IPS-20b (cell line): Measurements from ENCODE around the gene CIAO3.

ENCODE experiments used
- H3K27ac ChIP-seq: one replicate; pipeline ENCODE4 v1.5.1; 2013; ENCODE audit warnings: low read length
- H3K27me3 ChIP-seq: 2 replicates; pipeline ENCODE4 v1.6.1; 2013; ENCODE audit warnings: mild to moderate bottlenecking, low read length, inconsistent platforms; ENCODE audit not compliant: insufficient read depth
- H3K36me3 ChIP-seq: 2 replicates; pipeline ENCODE4 v1.6.1; 2013; ENCODE audit warnings: low read depth, mild to moderate bottlenecking, inconsistent platforms, low read length, moderate library complexity; ENCODE audit not compliant: insufficient read depth
- H3K4me1 ChIP-seq: 2 replicates; pipeline ENCODE4 v1.6.1; 2013; ENCODE audit warnings: mild to moderate bottlenecking, control low read depth, inconsistent platforms, low read length, moderate library complexity; ENCODE audit not compliant: insufficient read depth
- H3K4me3 ChIP-seq: 2 replicates; pipeline ENCODE4 v1.5.1; 2013; ENCODE audit warnings: mild to moderate bottlenecking, low read length, inconsistent platforms
- H3K9ac ChIP-seq: 2 replicates; pipeline ENCODE4 v1.6.1; 2013; ENCODE audit warnings: low read depth, mild to moderate bottlenecking, inconsistent platforms, low read length, moderate library complexity
- H3K9me3 ChIP-seq: 2 replicates; pipeline ENCODE4 v1.6.1; 2013; ENCODE audit warnings: mild to moderate bottlenecking, low read depth, low read length, inconsistent platforms; ENCODE audit not compliant: insufficient read depth

CIAO3 gene

DNA sequence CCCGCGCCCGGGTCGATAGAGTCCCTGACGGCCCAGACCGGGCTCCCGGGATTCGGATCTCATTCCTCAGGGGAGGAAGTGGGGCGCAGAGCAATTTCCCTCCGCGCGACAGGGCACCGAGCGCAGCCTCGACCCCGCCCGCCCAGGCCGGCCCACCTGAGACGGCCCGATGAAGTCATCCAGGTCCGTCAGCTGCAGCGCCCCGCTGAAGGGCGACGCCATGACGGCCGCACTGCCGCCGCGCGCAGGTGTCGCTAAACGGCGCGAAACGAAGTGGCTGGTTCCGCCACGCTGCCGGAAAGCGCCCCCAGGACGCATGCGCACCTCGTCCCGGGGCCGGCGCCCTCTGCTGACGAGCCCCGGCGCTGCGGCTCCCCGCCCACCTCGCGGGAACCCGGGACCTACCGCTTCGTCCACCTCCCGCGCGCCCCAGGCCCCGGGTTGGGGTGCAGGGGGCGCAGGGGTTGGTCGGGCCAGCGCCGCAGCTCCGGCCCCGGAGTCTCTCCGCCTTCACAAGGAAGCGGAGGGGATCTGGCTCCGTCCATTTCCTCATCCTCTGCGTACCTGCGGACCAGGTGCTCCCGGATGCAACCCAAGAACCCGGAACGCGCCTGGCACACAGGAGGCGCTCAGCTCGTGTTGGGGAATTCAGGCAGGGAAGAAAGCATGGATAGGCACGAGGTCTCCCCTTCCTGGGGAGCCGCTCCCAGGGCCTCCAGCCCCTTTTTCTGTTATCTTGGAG lies at the start of gene CIAO3:
Gene CIAO3, minus strand, starts transcription at position 234 of the 742 bp plus-strand sequence. Its CDS starts 12 bp downstream, at position 222.
- no peaks in the 10 kb centered on the region for H3K9me3 ChIP-seq
- H3K4me3 ChIP-seq: peak within 1 kb of the TSS; percentile 76
- H3K4me1 ChIP-seq: no peaks in the 10 kb centered on the region; the same call in 1 of the 2 replicates
- peak within 1 kb of the TSS; percentile 25 for H3K27ac ChIP-seq
- no peaks in the 10 kb centered on the region for H3K27me3 ChIP-seq
- H3K36me3 ChIP-seq: peaks cover 10% of the 10 kb centered on the region; the same call in 1 of the 2 replicates
- H3K9ac ChIP-seq: peak within 1 kb of the TSS; percentile 86

GRCh38 chr16:790086-790485 lies 49.3 kb upstream of the CIAO3 start:
- H3K4me1 ChIP-seq: no peaks in the 10 kb centered on the region
- H3K27me3 ChIP-seq: no peaks in the 10 kb centered on the region
- H3K9ac ChIP-seq: no peak overlapping the region
- no peak overlapping the region for H3K4me3 ChIP-seq
- no peak overlapping the region for H3K27ac ChIP-seq
- H3K36me3 ChIP-seq: peaks cover 40% of the 10 kb centered on the region
- H3K9me3 ChIP-seq: no peaks in the 10 kb centered on the region

DNA sequence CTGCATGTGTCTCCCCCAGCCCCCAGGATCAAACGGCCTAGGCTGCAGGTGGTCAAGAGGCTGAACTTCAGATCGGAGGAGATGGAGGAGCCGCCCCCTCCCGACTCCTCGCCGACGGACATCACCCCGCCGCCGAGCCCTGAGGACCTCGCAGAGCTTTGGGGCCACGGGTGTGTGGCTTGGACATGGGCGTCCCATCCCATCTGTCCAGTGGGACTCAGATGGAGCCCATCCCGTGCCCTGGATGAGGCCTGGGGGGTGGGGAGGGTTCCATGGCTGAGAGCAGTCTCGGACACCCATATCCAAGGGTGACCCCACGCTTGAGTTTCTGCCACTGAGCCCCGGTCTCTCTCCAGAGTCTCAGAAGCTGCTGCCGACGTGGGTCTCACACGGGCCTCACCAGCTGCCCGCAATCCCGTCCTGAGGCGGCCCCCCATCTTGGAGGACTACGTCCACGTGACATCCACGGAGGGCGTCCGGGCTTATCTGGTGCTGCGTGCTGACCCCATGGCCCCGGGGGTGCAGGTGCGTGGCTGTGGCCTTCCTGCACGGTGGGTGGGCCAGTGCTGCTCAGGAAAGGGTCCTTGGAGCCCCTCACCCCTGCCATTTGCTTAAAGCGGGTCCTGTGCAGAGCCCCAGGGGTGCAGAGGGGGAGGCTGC lies 48.5 kb upstream of the CIAO3 start:
- Histone ChIP-seq H3K36me3 (peaks cover 40% of the 10 kb centered on the region), H3K27me3 (no peaks in the 10 kb centered on the region), H3K4me3 (peak overlapping the region; percentile 87), H3K27ac (no peak overlapping the region), H3K4me1 (no peaks in the 10 kb centered on the region), H3K9me3 (no peaks in the 10 kb centered on the region), H3K9ac (peak overlapping the region; percentile 88; the same call in 1 of the 2 replicates)

- peak within 1 kb of the TSS; percentile 87 for H3K4me3 ChIP-seq
- peak within 1 kb of the TSS; percentile 88 for H3K9ac ChIP-seq
- H3K27me3 ChIP-seq: no peaks in the 10 kb centered on the region
- no peaks in the 10 kb centered on the region for H3K9me3 ChIP-seq
- H3K27ac ChIP-seq: no peak within 1 kb of the TSS
- H3K4me1 ChIP-seq: no peaks in the 10 kb centered on the region
- peaks cover 37% of the 10 kb centered on the region for H3K36me3 ChIP-seq
Measured at GRCh38 chr16:788399-789126, 47.8 kb upstream of the CIAO3 start, which contains the start of gene CHTF18. CHTF18 (plus strand) TSS chr16:788620; CDS start chr16:788685, 65 bp downstream.

DNA sequence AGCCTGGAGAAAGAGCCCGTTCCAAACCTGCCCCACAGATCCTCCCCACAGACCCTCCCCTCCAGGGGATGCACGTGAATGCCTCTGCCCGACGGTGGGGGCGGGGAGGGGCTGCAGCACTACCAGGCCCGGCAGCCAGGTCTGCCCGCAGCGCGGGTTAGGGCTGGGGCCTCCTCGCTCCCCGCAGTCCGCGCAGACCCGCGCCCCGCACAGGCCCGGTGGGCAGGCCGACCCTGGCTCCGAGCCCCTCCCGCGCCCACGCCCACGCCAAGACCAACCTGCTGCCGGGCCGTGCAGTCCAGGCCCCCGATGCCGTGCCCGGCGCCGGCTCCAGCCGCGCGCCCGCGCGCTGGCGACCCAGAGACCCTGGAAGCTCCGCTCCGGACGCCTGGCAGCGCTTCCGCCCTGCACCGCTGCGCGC lies 47.2 kb upstream of the CIAO3 start, which contains the start of gene RPUSD1:
Gene RPUSD1, minus strand, starts transcription at position 404 of the 421 bp plus-strand sequence. CDS start 644 bp downstream, outside the sequence.
- peaks cover 32% of the 10 kb centered on the region for H3K36me3 ChIP-seq
- no peak within 1 kb of the TSS for H3K27ac ChIP-seq
- H3K9ac ChIP-seq: peak within 1 kb of the TSS; percentile 88
- no peaks in the 10 kb centered on the region for H3K4me1 ChIP-seq
- peak within 1 kb of the TSS; percentile 87 for H3K4me3 ChIP-seq
- H3K27me3 ChIP-seq: no peaks in the 10 kb centered on the region
- no peaks in the 10 kb centered on the region for H3K9me3 ChIP-seq

DNA sequence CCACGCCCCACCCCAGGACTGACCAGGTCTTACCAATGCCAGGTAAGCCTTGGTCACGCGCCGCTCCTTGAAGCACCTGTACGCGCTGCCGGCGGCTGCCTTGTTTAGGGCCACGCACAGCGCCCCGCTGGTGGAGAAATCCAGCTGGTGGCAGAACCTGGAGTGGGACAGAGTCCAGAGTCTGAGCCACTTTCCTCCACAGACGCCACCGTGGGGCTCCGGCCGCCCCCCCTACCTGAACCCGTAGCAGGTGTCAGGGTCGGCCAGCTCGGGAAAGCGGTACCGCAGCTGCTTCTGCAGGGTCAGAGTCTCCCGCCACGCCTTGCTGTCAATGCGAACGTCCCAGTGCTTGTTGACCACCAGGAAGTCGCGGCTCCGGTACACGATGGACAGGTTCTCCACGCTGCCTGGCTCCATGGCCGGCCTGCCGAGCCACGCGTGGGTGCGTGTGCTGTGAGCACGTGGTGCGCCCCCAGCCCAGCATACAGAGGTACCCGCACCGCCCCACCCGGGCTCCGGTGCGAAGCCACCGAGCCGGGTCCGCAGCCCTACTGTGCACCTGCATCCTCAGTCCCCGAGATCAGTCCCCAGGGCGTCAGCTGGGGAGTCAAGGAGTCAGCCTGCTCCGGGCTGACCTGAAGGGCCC lies 46.6 kb upstream of the CIAO3 start:
- Histone ChIP-seq H3K9ac (peak overlapping the region; percentile 76), H3K36me3 (peaks cover 32% of the 10 kb centered on the region), H3K27ac (no peak overlapping the region), H3K4me1 (no peaks in the 10 kb centered on the region), H3K4me3 (peak overlapping the region; percentile 82), H3K27me3 (no peaks in the 10 kb centered on the region), H3K9me3 (no peaks in the 10 kb centered on the region)

GRCh38 chr16:785563-786535 lies 45.1 kb upstream of the CIAO3 start:
- no peaks in the 10 kb centered on the region for H3K27me3 ChIP-seq
- H3K4me3 ChIP-seq: no peak overlapping the region
- H3K4me1 ChIP-seq: no peaks in the 10 kb centered on the region
- H3K27ac ChIP-seq: no peak overlapping the region
- no peaks in the 10 kb centered on the region for H3K9me3 ChIP-seq
- H3K36me3 ChIP-seq: peaks cover 20% of the 10 kb centered on the region
- H3K9ac ChIP-seq: no peak overlapping the region; the same call in 1 of the 2 replicates

- no peaks in the 10 kb centered on the region for H3K9me3 ChIP-seq
- no peak overlapping the region for H3K4me3 ChIP-seq
- no peak overlapping the region for H3K9ac ChIP-seq
- no peak overlapping the region for H3K27ac ChIP-seq
- no peaks in the 10 kb centered on the region for H3K4me1 ChIP-seq
- no peaks in the 10 kb centered on the region; the same call in 1 of the 2 replicates for H3K27me3 ChIP-seq
- H3K36me3 ChIP-seq: peaks cover 6% of the 10 kb centered on the region
Measured at GRCh38 chr16:784431-784830, 43.6 kb upstream of the CIAO3 start.

- Histone ChIP-seq H3K4me1 (no peaks in the 10 kb centered on the region), H3K27ac (no peak overlapping the region), H3K9ac (no peak overlapping the region), H3K9me3 (no peaks in the 10 kb centered on the region), H3K4me3 (no peak overlapping the region), H3K27me3 (peaks cover under 1% of the 10 kb centered on the region; the same call in 1 of the 2 replicates), H3K36me3 (peaks cover 6% of the 10 kb centered on the region)
Measured at GRCh38 chr16:783404-784161, 42.8 kb upstream of the CIAO3 start.
